Peyer's patch (tissue), 4 donors: ENCODE results near the gene PLCXD1. TPM values are rescaled to one million over a fixed set of nuclear protein-coding genes. Genes with fewer than 3 reads are reported as not detected.

ENCODE experiments used
- DNase-seq, 3 donors: peaks; one replicate each; pipeline ENCODE4 v3.0.0-alpha.2; 2017 to 2019
- H3K27ac ChIP-seq, 4 donors: fragments of 200-600 bp; sonication (generic); one replicate each; pipeline ENCODE4 v1.5.1; 2016 to 2019
- H3K27me3 ChIP-seq, 2 donors: fragments of 200-600 bp; sonication (generic); one replicate each; pipeline ENCODE4 v1.5.1; 2019
- H3K36me3 ChIP-seq, 3 donors: fragments of 200-600 bp; sonication (generic); one replicate each; pipeline ENCODE4 v1.5.1; 2016 to 2019
- H3K4me1 ChIP-seq, 4 donors: fragments of 200-600 bp; sonication (generic); one replicate each; pipeline ENCODE4 v1.5.1; 2016 to 2019
- H3K4me3 ChIP-seq, 4 donors: fragments of 200-600 bp; sonication (generic); 1 replicate in 3 of 4; 2 replicates in 1 of 4; pipeline ENCODE4 v1.5.1; 2016 to 2019; ENCODE audit warnings: mild to moderate bottlenecking in 1 of 4
- H3K9me3 ChIP-seq, 4 donors: fragments of 200-600 bp; sonication (generic); one replicate each; pipeline ENCODE4 v1.5.1; 2016 to 2019; ENCODE audit warnings: mild to moderate bottlenecking in 1 of 4
- POLR2A ChIP-seq, 2 donors: fragments of 450-650 bp; IDR thresholded peaks; one replicate each; pipeline ENCODE4 v1.5.1; 2017; ENCODE audit warnings: antibody characterized with exemption in 2 of 2, mild to moderate bottlenecking in 2 of 2, moderate library complexity in 2 of 2
- total RNA-seq, 4 donors: library from RNA; depleted of rRNA; stranded (reverse); fragments of >200 nt; gene quantifications; one replicate each; pipeline ENCODE4 v1.1.0, GENCODE V29; 2016
- TF ChIP-seq, protein P1 (sequence below), 6 experiments: fragments of 450-650 bp in 4 of 6; fragments of 200-600 bp in 2 of 6; sonication (generic) in 1 of 6; IDR thresholded peaks; one replicate each; pipeline ENCODE4 v1.5.1; 2017 to 2019; ENCODE audit warnings: antibody characterized with exemption in 6 of 6, mild to moderate bottlenecking in 3 of 6, moderate library complexity in 1 of 6

PLCXD1 gene
- total RNA-seq, 4 donors from 2014 or later = 12.7 to 73.4 (median 18.9) TPM

DNA sequence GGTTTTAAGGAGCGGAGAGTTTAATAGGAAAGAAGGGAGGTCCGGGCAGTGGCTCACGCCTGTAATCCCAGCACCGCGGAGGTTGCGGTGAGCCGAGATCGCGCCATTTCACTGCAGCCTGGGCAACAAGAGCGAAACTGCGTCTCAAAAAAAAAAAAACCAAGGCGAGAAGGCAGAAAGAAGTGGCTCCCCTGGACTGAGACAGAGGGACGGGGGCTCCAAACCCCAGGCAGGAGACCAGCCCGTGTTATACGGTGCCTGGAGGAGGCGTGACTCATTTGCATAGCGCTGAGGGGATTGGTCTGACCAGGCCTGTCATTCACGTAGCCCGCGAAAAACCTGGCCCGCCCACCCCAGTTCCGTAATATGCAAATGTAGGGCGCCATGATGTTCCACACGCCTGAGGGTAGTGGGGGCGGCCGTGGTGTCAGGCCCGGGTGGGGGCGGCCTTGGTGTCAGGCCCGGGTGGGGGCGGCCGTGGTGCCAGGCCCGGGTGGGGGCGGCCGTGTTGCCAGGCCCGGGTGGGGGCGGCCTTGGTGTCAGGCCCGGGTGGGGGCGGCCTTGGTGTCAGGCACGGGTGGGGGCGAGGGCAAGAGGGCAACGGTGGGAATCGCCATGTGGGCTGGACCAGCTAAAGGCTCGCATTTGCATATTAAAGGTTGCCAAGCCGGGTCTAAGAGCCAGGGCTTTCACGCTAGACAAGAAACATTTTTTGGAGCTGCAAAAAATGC, 2.1 kb downstream of the PLCXD1 start:
- Histone ChIP-seq H3K27me3 (no peaks in the 10 kb centered on the region), H3K27ac (peak overlapping the region; percentile 61 to 80 (median 73)), H3K9me3 (no peaks in the 10 kb centered on the region), H3K4me1 (peaks cover 0 to 16% (median 0%) of the 10 kb centered on the region in 4 donors), H3K36me3 (peaks cover 0 to 20% (median 0%) of the 10 kb centered on the region in 3 donors), H3K4me3 (peak overlapping the region; percentile 48 to 67 (median 62))
- peak; percentile 92 to 97 (median 94) for DNase-seq
- TF ChIP-seq, protein P1, sequence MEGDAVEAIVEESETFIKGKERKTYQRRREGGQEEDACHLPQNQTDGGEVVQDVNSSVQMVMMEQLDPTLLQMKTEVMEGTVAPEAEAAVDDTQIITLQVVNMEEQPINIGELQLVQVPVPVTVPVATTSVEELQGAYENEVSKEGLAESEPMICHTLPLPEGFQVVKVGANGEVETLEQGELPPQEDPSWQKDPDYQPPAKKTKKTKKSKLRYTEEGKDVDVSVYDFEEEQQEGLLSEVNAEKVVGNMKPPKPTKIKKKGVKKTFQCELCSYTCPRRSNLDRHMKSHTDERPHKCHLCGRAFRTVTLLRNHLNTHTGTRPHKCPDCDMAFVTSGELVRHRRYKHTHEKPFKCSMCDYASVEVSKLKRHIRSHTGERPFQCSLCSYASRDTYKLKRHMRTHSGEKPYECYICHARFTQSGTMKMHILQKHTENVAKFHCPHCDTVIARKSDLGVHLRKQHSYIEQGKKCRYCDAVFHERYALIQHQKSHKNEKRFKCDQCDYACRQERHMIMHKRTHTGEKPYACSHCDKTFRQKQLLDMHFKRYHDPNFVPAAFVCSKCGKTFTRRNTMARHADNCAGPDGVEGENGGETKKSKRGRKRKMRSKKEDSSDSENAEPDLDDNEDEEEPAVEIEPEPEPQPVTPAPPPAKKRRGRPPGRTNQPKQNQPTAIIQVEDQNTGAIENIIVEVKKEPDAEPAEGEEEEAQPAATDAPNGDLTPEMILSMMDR (IDR thresholded peaks at IDR 0.05) = no peak
- TF ChIP-seq POLR2A (IDR thresholded peaks at IDR 0.05) = no peak

DNA sequence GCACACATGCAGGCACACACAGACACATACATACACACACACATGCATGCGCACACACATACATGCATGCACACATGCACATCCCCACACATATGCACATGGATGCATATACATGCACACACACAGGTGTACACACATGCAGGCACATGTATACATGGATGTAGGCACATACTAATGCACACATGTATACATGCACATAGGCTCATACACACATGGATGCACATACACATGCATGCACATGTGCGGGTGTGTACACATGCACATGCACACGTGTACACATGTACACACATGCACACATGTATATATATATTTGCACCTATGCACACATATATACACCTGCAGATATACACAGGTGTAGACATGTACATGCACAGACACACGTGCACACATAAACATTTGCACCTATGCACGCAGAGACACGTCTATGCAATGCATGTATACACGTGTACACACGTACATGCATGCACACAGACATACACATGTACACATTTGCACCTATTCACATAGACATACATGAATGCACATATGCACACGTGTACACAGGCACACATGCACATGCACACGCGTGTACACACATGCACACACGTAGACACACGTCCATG, 4.0 kb downstream of the PLCXD1 start:
- TF ChIP-seq POLR2A (IDR thresholded peaks at IDR 0.05) = no peak
- TF ChIP-seq, protein P1 (IDR thresholded peaks at IDR 0.05) = no peak
- H3K9me3 ChIP-seq = no peaks in the 10 kb centered on the region
- H3K4me3 ChIP-seq = no peak overlapping the region
- no peak overlapping the region for H3K27ac ChIP-seq
- no peak for DNase-seq
- no peaks in the 10 kb centered on the region for H3K27me3 ChIP-seq
- H3K4me1 ChIP-seq = peaks cover 0 to 16% (median 0%) of the 10 kb centered on the region in 4 donors
- peaks cover 0 to 38% (median 0%) of the 10 kb centered on the region in 3 donors for H3K36me3 ChIP-seq

GRCh38 chrX:287670-288069, 6.5 kb downstream of the PLCXD1 start:
- no peak for DNase-seq
- Histone ChIP-seq H3K27ac (no peak overlapping the region), H3K27me3 (no peaks in the 10 kb centered on the region), H3K36me3 (peaks cover 0 to 60% (median 0%) of the 10 kb centered on the region in 3 donors), H3K4me3 (no peak overlapping the region), H3K9me3 (no peaks in the 10 kb centered on the region), H3K4me1 (no peaks in the 10 kb centered on the region)
- TF ChIP-seq POLR2A (IDR thresholded peaks at IDR 0.05) = no peak
- TF ChIP-seq, protein P1 (IDR thresholded peaks at IDR 0.05) = no peak

- Histone ChIP-seq H3K36me3 (peaks cover 0 to 69% (median 0%) of the 10 kb centered on the region in 3 donors), H3K4me3 (no peak overlapping the region), H3K4me1 (no peaks in the 10 kb centered on the region), H3K9me3 (no peaks in the 10 kb centered on the region), H3K27ac (no peak overlapping the region), H3K27me3 (no peaks in the 10 kb centered on the region)
- no peak for DNase-seq
- TF ChIP-seq POLR2A (IDR thresholded peaks at IDR 0.05) = no peak
- TF ChIP-seq, protein P1 (IDR thresholded peaks at IDR 0.05) = no peak
These were observed 7.4 kb downstream of the PLCXD1 start for GRCh38 chrX:288561-288991.

DNA sequence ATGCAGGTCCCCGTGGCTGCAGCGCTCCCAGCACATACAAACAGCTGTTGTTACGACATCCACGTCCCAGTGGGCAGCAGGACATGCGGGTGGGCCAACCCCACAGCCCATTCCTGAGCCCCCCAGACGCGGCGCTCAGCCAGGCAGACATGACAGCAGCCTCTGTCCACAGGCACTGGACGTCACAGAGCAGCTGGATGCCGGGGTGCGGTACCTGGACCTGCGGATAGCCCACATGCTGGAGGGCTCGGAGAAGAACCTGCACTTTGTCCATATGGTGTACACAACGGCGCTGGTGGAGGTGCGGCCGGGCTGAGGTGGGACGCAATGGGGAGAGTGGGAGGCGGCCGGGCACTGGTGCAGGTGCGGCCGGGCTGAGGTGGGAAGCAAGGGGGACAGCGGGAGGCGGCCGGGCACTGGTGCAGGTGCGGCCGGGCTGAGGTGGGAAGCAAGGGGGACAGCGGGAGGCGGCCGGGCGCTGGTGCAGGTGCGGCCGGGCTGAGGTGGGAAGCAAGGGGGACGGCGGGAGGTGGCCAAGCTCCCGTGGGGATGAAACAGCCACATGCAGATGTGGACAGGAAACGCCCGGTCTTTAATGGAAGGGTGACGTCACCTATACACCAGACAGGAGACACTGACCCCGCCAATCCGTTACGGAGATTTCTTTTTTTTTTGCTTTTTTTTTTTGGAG, 9.4 kb downstream of the PLCXD1 start:
- H3K4me1 ChIP-seq = no peaks in the 10 kb centered on the region
- H3K4me3 ChIP-seq = no peak overlapping the region
- TF ChIP-seq, protein P1 (IDR thresholded peaks at IDR 0.05) = no peak
- TF ChIP-seq POLR2A (IDR thresholded peaks at IDR 0.05) = no peak
- peaks cover 0 to 61% (median 0%) of the 10 kb centered on the region in 3 donors for H3K36me3 ChIP-seq
- DNase-seq = no peak
- no peak overlapping the region for H3K27ac ChIP-seq
- no peaks in the 10 kb centered on the region for H3K9me3 ChIP-seq
- H3K27me3 ChIP-seq = no peaks in the 10 kb centered on the region
